HG03108 (cell line): ENCODE data around the gene NEDD4L.
A peak's percentile ranks its signal among the peaks of the same experiment; 100 is the strongest.

Experiments
- ATAC-seq: cut with Tn5 transposase; IDR thresholded peaks from one replicate; pipeline ENCODE4 v1.9.1; 2021; ENCODE audit warnings: moderate library complexity; ENCODE audit not compliant: unreplicated experiment

Gene NEDD4L

GRCh38 chr18:58051765-58052460 lies 7.9 kb downstream of the NEDD4L start:
- ATAC-seq, result peak; percentile 80

DNA sequence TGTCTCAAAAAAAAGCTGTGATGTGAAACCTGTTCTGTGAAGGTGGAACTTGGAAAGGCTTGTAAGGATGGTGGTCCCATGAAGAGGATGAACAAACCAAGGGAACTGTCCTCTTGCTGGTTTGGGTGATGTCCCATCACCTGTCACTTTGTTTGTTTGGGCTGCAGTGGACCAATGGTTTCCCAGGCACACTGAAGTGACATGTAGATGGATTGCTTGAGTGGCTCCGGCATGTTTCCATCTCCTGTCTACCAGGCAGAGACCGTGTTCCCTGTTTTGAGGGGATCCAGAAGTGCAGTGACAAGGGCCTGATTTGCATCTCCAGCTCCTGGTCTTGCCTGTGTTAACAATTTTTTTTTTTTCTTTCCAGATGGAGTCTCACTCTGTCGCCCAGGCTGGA lies 8.9 kb downstream of the NEDD4L start:
- no peak for ATAC-seq

DNA sequence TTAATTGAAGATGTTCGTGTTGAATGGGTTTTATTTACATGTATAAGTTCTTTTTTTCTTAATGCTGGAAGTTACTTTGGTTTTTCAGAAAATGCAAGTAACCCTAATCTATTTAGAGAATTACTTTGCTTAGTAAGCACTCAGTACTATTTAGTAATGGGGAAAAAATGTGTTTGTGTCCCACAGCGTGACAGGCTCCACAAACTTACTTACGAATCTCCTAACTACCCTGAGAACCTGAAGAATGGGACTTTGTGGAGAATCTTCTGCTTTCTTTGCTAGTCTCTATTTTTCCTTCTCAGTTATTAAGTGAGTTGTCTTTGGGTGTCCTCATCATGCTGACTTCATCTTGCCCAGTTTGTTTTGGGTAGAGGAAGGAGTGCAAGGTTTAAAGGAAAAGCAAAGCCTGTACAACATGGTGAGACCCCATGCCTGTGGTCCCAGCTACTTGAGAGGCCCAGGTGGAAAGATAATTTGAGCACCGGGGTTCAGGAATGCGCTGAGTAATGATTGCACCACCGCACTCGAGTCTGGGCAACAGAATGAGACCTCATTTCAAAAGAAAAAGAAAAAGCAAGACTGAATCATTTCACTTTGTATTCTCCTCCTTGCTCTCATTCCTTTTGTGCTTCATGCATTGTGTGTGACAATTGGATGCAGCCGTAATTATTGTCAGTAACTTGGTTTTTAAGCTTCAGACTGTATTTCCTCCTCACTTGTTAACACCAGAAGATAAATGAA lies 10.2 kb downstream of the NEDD4L start:
- no peak for ATAC-seq

- ATAC-seq, result no peak
These were observed 12.0 kb downstream of the NEDD4L start for GRCh38 chr18:58055890-58056558.

GRCh38 chr18:58056852-58057251 lies 12.8 kb downstream of the NEDD4L start:
- ATAC-seq, result no peak

GRCh38 chr18:58057291-58057965 lies 13.4 kb downstream of the NEDD4L start:
- no peak for ATAC-seq

DNA sequence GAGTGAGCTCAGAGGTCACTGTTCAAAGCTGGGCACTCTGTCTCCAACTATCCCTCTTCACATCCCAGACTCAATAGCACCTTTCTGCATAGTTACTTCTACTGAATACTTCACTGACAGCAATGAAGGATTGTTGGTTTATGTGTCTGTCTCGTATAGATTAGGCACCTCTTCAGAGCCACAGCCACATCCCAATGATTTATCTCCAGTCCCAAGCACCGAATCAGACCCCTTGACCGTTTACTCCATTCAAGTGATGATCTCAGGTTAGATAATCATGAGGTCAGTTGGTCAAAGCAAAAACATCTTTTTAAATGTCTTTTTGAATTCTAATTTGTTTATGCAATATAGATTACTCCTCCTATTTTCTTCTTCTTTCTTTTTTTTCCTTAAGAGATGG lies 14.7 kb downstream of the NEDD4L start:
- ATAC-seq, result no peak

DNA sequence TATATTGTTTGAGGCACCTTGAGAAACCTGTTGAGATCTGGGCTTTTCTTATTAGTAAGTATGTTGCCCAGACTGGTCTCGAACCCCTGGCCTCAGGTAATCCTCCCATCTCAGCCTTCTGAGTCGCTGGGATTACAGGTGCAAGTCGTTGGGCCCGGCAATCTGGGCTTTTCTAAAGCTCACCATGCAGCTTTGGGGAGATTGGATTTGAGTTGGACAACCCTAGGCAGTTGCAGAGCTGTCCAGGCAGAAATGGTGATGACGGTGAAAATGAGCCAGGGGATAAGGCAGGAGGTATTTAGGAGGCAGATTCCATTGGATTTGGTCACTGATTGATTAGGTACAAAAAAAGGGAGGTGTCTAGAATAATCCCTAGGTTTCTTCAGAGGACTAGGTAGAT lies 16.2 kb downstream of the NEDD4L start:
- no peak for ATAC-seq

- ATAC-seq, result no peak
These were observed 17.3 kb downstream of the NEDD4L start for GRCh38 chr18:58061349-58061748.

DNA sequence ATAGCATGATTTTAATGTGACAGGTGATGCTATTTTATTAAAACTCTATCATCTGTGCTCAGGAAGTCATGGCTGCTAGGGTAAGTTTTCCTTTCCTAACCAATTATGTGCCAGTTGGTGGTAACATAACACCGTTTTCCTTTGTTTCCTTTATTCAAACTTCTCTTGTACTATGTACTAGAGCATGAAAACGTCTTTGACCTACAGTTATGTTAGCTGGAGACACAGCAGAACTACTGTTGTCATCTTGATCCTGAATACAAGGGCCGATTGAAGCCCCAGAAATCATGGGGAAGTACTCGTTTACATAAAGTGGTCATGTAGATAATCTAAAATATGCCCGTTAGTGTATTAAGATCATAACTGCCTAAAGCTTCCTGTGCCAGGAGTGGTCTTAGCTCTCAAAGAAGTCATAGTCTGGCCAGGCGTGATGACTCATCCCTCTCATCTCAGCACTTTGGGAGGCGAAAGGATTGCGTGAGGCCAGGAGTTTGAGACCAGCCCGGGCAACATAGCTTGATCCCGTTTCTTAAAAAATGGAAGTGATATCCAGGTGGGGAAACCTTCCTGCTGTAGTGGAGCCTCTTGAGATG lies 20.5 kb downstream of the NEDD4L start:
- no peak for ATAC-seq

GRCh38 chr18:58065956-58066355 lies 21.9 kb downstream of the NEDD4L start:
- no peak for ATAC-seq

GRCh38 chr18:58067601-58068000 lies 23.6 kb downstream of the NEDD4L start:
- no peak for ATAC-seq

DNA sequence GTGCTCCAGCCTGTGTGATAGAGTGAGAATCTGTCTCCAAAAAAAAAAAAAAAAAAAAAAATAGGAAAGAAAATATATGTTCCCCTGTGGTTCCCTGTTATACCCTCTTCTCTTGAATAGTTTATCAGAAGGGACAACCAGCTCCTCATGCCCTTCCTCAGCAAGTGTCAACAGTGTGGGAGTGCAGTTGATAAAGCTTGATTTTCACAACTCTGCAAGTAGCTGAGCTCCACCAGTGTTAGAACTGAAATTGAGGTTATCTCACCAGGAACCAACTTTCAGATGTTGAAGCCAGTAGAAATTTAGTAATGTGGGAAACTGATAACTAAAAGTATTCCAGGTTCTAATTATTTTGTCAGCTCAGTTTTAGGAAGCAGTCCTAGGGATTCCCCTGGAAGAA lies 25.1 kb downstream of the NEDD4L start:
- no peak for ATAC-seq

DNA sequence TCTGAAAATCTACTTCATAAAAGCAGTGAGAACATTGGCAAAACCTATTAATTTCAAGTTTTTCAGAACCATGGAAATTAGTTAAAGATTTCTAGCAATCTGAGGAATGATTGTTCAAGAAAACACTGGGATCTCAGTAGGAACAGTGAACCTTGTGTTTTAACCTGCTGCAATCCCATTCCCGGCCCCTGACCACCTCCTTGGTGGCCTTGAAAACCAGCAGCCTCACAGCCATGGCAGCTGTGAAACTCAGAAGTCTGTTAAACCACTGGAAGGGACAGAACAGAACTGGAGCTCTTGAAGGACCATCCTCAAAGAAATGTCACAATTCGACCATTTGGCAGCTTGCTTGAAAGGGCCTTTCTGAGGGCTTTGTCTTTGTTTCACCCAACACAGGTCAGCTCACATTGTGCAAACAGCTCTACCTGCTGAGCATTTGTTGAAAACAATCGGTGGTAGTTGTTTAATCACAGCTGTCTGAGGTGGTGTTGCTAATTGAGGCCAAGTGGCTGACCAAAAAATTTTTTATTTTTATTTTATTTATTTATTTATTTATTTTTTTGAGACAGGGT lies 25.8 kb downstream of the NEDD4L start:
- ATAC-seq, result no peak

DNA sequence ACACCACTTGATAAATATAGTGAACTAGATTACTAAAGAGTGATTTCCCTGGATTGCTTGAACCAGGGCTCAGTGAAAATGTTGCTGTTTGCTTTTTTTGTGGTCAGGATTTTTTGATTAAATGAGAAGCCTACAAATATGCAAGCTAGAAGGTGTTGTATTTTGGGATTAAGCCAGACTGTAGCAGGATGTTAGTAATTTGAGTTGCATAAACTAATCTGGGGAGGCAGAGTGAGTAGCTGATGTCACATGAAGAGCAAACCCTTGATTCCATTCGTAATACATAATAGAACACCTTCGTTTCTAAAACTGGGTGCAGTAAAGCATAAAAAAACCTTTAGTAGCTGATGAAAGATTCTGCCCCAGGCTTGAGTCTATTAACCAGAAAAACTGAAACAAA lies 32.0 kb downstream of the NEDD4L start:
- ATAC-seq, result no peak

GRCh38 chr18:58077329-58077728 lies 33.3 kb downstream of the NEDD4L start:
- ATAC-seq, result no peak

- ATAC-seq, result no peak
These were observed 35.0 kb downstream of the NEDD4L start for GRCh38 chr18:58078889-58079573.

- no peak for ATAC-seq
These were observed 36.4 kb downstream of the NEDD4L start for GRCh38 chr18:58080451-58080850.

- no peak for ATAC-seq
These were observed 44.1 kb downstream of the NEDD4L start for GRCh38 chr18:58087928-58088690.

GRCh38 chr18:58088691-58089065 lies 44.7 kb downstream of the NEDD4L start:
- ATAC-seq, result no peak
